HG03066 (cell line): Measurements from ENCODE around the gene WDFY4.

Experiments used
- ATAC-seq: cut with Tn5 transposase; IDR thresholded peaks from one replicate; pipeline ENCODE4 v1.9.1; 2021; ENCODE audit warnings: low read depth; ENCODE audit not compliant: unreplicated experiment

The WDFY4 gene

GRCh38 chr10:48767373-48768143 is 82.9 kb downstream of the WDFY4 start:
- ATAC-seq: no peak

- no peak for ATAC-seq
Observed at GRCh38 chr10:48768144-48768766, 83.6 kb downstream of the WDFY4 start.

GRCh38 chr10:48768926-48769325 is 84.3 kb downstream of the WDFY4 start:
- no peak for ATAC-seq

GRCh38 chr10:48769706-48770435 is 85.2 kb downstream of the WDFY4 start:
- ATAC-seq: no peak

- no peak for ATAC-seq
Observed at GRCh38 chr10:48770561-48771089, 86.0 kb downstream of the WDFY4 start.

- ATAC-seq: no peak
Observed at GRCh38 chr10:48771234-48771633, 86.6 kb downstream of the WDFY4 start.

GRCh38 chr10:48772059-48772458 is 87.4 kb downstream of the WDFY4 start:
- no peak for ATAC-seq

GRCh38 chr10:48773580-48773979 is 88.9 kb downstream of the WDFY4 start:
- no peak for ATAC-seq

GRCh38 chr10:48774416-48775205 is 89.9 kb downstream of the WDFY4 start:
- ATAC-seq: no peak

GRCh38 chr10:48775206-48775517 is 90.5 kb downstream of the WDFY4 start:
- ATAC-seq: no peak

GRCh38 chr10:48776005-48776522 is 91.4 kb downstream of the WDFY4 start:
- no peak for ATAC-seq

GRCh38 chr10:48776528-48776927 is 91.9 kb downstream of the WDFY4 start:
- ATAC-seq: no peak

- ATAC-seq: no peak
Observed at GRCh38 chr10:48777110-48777509, 92.4 kb downstream of the WDFY4 start.

GRCh38 chr10:48778193-48778857 is 93.7 kb downstream of the WDFY4 start:
- ATAC-seq: no peak

GRCh38 chr10:48779077-48779476 is 94.4 kb downstream of the WDFY4 start:
- no peak for ATAC-seq

- ATAC-seq: no peak
Observed at GRCh38 chr10:48779546-48780152, 95.0 kb downstream of the WDFY4 start.

- ATAC-seq: no peak
Observed at GRCh38 chr10:48780341-48780740, 95.7 kb downstream of the WDFY4 start.

GRCh38 chr10:48782386-48782785 is 97.7 kb downstream of the WDFY4 start:
- no peak for ATAC-seq

GRCh38 chr10:48784031-48784430 is 99.4 kb downstream of the WDFY4 start:
- no peak for ATAC-seq

GRCh38 chr10:48785796-48786195 is 101.1 kb downstream of the WDFY4 start:
- no peak for ATAC-seq
